T-cell (primary cell): ENCODE measurements around the gene ABCF3. TPM values are rescaled to one million over a fixed set of nuclear protein-coding genes. Genes with fewer than 3 reads are reported as not detected.
"Not testable (repeated sequence)": the region's sequence is repeated elsewhere in the genome, so short reads cannot be mapped to it uniquely, and the experiment has no call there.

Source experiments
- ATAC-seq, 4 experiments: fragments of 200-7000 bp in 3 of 4; fragments of 150-1000 bp in 1 of 4; cut with Tn5 transposase; replicated peaks in 1 of 4; 1 replicate in 3 of 4; 2 replicates in 1 of 4; pipeline ENCODE4 v1.10.0; 2021; ENCODE audit warnings: moderate library complexity in 3 of 4, mild to moderate bottlenecking in 2 of 4, moderate number of reproducible peaks in 1 of 4
- CTCF ChIA-PET, 2 donors: fragments of 300-600 bp; sonication (Branson Sonifier 250); formaldehyde crosslinking; loops; one replicate each; lab custom pipeline; 2022; ENCODE audit warnings: antibody characterized with exemption in 2 of 2; lab: Charles Lee
- POLR2A ChIA-PET, 2 donors: fragments of 300-600 bp; sonication (Branson Sonifier 250); formaldehyde crosslinking; loops; one replicate each; lab custom pipeline; 2022; ENCODE audit warnings: antibody characterized with exemption in 2 of 2; lab: Charles Lee
- DNase-seq, 35 experiments: peaks; one replicate each; pipeline versions ENCODE4 v3.0.0 to v3.0.0-alpha.2; 2013 to 2023
- H3K27ac ChIP-seq: one replicate; pipeline ENCODE4 v1.5.1; 2013; ENCODE audit warnings: low read length
- H3K27me3 ChIP-seq, 2 experiments: replicated peaks in 1 of 2; 1 replicate in 1 of 2; 2 replicates in 1 of 2; pipeline versions ENCODE4 v1.6.1 to v1.7.0; 2013; ENCODE audit warnings: low read length in 1 of 2, mixed read lengths in 1 of 2; ENCODE audit not compliant: control insufficient read depth in 2 of 2, insufficient read depth in 2 of 2; ENCODE audit errors: extremely low read depth in 1 of 2
- H3K36me3 ChIP-seq, 2 donors: 1 replicate in 1 of 2; 2 replicates in 1 of 2; pipeline versions ENCODE4 v1.6.1 to v1.7.0; 2013; ENCODE audit warnings: low read length in 1 of 2; ENCODE audit not compliant: control insufficient read depth in 2 of 2, insufficient read depth in 1 of 2; ENCODE audit errors: extremely low read depth in 1 of 2
- H3K4me1 ChIP-seq, 2 experiments: 1 replicate in 1 of 2; 2 replicates in 1 of 2; pipeline versions ENCODE4 v1.6.1 to v1.7.0; 2013; ENCODE audit warnings: low read length in 2 of 2, mixed read lengths in 1 of 2; ENCODE audit not compliant: insufficient read depth in 2 of 2, control insufficient read depth in 1 of 2; ENCODE audit errors: extremely low read depth in 1 of 2
- H3K4me3 ChIP-seq, 2 donors: 1 replicate in 1 of 2; 2 replicates in 1 of 2; pipeline versions ENCODE4 v1.5.1 to v1.7.0; 2013; ENCODE audit warnings: mild to moderate bottlenecking in 2 of 2, low read length in 1 of 2, moderate library complexity in 1 of 2; ENCODE audit not compliant: control insufficient read depth in 1 of 2; ENCODE audit errors: extremely low read depth in 1 of 2
- H3K9me3 ChIP-seq: 2 replicates; pipeline ENCODE4 v1.7.0; 2013
- H3K27ac Mint-ChIP-seq, 2 donors: one replicate each; pipeline ENCODE4 v1.8.0; 2020 to 2021; ENCODE audit warnings: mild to moderate bottlenecking in 2 of 2, mixed read lengths in 2 of 2
- H3K27me3 Mint-ChIP-seq, 2 donors: one replicate each; pipeline ENCODE4 v1.8.0; 2021 to 2022; ENCODE audit warnings: mixed read lengths in 2 of 2
- H3K36me3 Mint-ChIP-seq: one replicate; pipeline ENCODE4 v1.8.0; 2021; ENCODE audit warnings: mixed read lengths
- H3K4me1 Mint-ChIP-seq, 3 donors: one replicate each; pipeline ENCODE4 v1.8.0; 2020 to 2022; ENCODE audit warnings: mixed read lengths in 3 of 3, mild to moderate bottlenecking in 1 of 3
- H3K4me3 Mint-ChIP-seq, 3 donors: one replicate each; pipeline ENCODE4 v1.8.0; 2020 to 2022; ENCODE audit warnings: mild to moderate bottlenecking in 3 of 3, mixed read lengths in 3 of 3, moderate library complexity in 3 of 3
- H3K9me3 Mint-ChIP-seq, 3 donors: one replicate each; pipeline ENCODE4 v1.8.0; 2020 to 2022; ENCODE audit warnings: mixed read lengths in 3 of 3
- WGBS: methylation state at CpG from one replicate; pipeline ENCODE4 v1.1.5; 2013; ENCODE audit warnings: missing lambda C conversion rate; ENCODE audit not compliant: insufficient coverage; 5-methylcytosine and 5-hydroxymethylcytosine counted together
- total RNA-seq, 35 experiments: library from RNA in 6 of 35; stranded (reverse) in 6 of 35; fragments of 120-200 nt in 1 of 35; gene quantifications; one replicate each; pipeline versions ENCODE4 v1.2.1 to v1.2.4 and lab custom pipeline; 2013 to 2026

ABCF3 gene
- total RNA-seq, 5 donors from 2014 or later (not counting 1 experiment from before 2014, with no cell fraction given), result 112 to 145 (median 125) TPM

GRCh38 chr3:184155644-184156521 lies 30.1 kb upstream of the ABCF3 start:
- peak; percentile 63 to 70 (median 65) for ATAC-seq
- Mint-ChIP-seq H3K4me3 (peak overlapping the region; percentile 89 to 96 (median 91)), H3K9me3 (no peaks in the 10 kb centered on the region), H3K27me3 (no peaks in the 10 kb centered on the region), H3K27ac (peak overlapping the region; percentile 78 to 83), H3K4me1 (peaks cover 25 to 34% (median 34%) of the 10 kb centered on the region in 3 donors), H3K36me3 (peaks cover 5% of the 10 kb centered on the region)
- CTCF ChIA-PET, result interaction anchor here (0.6 to 1.2 kb wide), 2 partner anchors 12 to 258 kb away, joined by 4 read pairs; no protein-coding TSS in a partner anchor
- Histone ChIP-seq H3K4me3 (peak overlapping the region; percentile 74 to 86), H3K4me1 (peaks cover 7 to 23% of the 10 kb centered on the region in 2 experiments), H3K36me3 (no peaks in the 10 kb centered on the region), H3K27me3 (no peaks in the 10 kb centered on the region), H3K27ac (peak overlapping the region; percentile 57), H3K9me3 (no peaks in the 10 kb centered on the region)
- 0% methylated on average over 36 of the region's 47 CpGs for WGBS
- POLR2A ChIA-PET, result interaction anchor here in 1 of 2 donors (0.7 to 0.9 kb wide), 2 partner anchors 13 to 1430 kb away, joined by 3 read pairs; partner anchors contain the start of gene SENP2
- DNase-seq, result peak in 24 of 35 experiments; percentile 9 to 55 (median 26)

DNA sequence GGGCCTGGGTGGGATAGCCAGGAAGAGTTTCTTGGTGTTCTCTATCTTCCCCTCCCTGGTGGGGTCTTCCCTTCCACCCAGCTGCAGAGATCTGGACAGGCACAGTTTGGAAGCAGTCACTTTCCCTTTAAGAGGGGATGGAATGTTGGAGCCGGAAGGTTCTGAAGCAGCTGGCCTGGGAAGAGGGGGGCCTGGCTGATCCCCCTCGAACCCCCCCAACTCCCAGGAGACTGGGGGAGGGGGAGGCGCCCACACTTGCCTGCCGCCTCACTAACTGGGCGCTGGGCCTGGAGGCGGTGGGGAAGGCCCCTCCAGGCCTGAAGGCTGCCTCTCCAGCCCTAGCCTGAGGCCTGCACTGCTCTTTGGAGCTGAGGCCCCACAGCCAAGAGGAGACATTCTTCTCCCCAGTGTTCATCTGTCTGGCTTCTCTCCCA lies 29.5 kb upstream of the ABCF3 start:
- DNase-seq (no peak), ATAC-seq (no peak)
- peak overlapping the region in 1 of 2 donors; percentile 59 for H3K27ac Mint-ChIP-seq
- H3K27me3 ChIP-seq, result no peaks in the 10 kb centered on the region
- no CpG with 5 or more reads among the region's 6 CpGs for WGBS
- ChIA-PET POLR2A (no interaction called here), CTCF (interaction anchor here in 1 of 2 donors (0.5 kb wide), 1 partner anchor 17 kb away, joined by 4 read pairs; no protein-coding TSS in a partner anchor)
- peaks cover 27 to 38% (median 36%) of the 10 kb centered on the region in 3 donors for H3K4me1 Mint-ChIP-seq
- H3K9me3 ChIP-seq, result no peaks in the 10 kb centered on the region
- peaks cover 7 to 23% of the 10 kb centered on the region in 2 experiments for H3K4me1 ChIP-seq
- peak overlapping the region; percentile 7 for H3K27ac ChIP-seq
- no peaks in the 10 kb centered on the region for H3K36me3 ChIP-seq
- peak overlapping the region; percentile 74 to 86 for H3K4me3 ChIP-seq
- H3K4me3 Mint-ChIP-seq, result peak overlapping the region; percentile 89 to 96 (median 91)
- H3K9me3 Mint-ChIP-seq, result no peaks in the 10 kb centered on the region
- peaks cover 8% of the 10 kb centered on the region for H3K36me3 Mint-ChIP-seq
- H3K27me3 Mint-ChIP-seq, result no peaks in the 10 kb centered on the region

GRCh38 chr3:184157206-184157605 lies 28.8 kb upstream of the ABCF3 start:
- Mint-ChIP-seq H3K27ac (peak overlapping the region; percentile 45 to 59), H3K9me3 (no peaks in the 10 kb centered on the region), H3K4me3 (peak overlapping the region; percentile 89 to 96 (median 91)), H3K36me3 (peaks cover 10% of the 10 kb centered on the region), H3K27me3 (no peaks in the 10 kb centered on the region), H3K4me1 (peaks cover 29 to 41% (median 39%) of the 10 kb centered on the region in 3 donors)
- CTCF ChIA-PET, result no interaction called here
- H3K36me3 ChIP-seq, result no peaks in the 10 kb centered on the region
- peaks cover 7 to 23% of the 10 kb centered on the region in 2 experiments for H3K4me1 ChIP-seq
- no peaks in the 10 kb centered on the region for H3K27me3 ChIP-seq
- no peak for ATAC-seq
- no peak overlapping the region for H3K4me3 ChIP-seq
- no peak overlapping the region for H3K27ac ChIP-seq
- no peak for DNase-seq
- no peaks in the 10 kb centered on the region for H3K9me3 ChIP-seq
- POLR2A ChIA-PET, result interaction anchor here in 1 of 2 donors (0.6 kb wide), 1 partner anchor 27 kb away, joined by 9 read pairs; no protein-coding TSS in a partner anchor

DNA sequence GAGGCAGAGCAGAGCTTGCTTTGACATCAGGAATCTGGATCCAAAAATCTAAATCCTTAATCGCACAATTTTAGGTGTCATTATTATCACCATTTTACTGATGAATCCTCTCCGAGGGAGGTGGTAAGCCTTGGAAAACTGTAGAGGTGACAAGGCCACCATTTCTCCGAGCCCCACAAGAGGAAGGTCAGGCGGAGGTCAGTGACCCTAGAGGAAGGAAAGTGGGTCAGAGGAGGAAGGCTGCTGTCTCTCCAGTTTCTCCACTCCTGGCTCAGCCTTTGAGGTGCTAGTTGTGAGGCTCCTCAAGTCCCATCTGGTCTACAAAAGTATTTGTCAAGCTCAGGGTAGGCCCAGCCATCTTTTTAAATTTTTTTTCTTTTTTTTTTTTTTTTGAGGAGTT lies 27.6 kb upstream of the ABCF3 start:
- Histone ChIP-seq H3K4me1 (peaks cover 7 to 23% of the 10 kb centered on the region in 2 experiments), H3K9me3 (no peaks in the 10 kb centered on the region), H3K36me3 (no peaks in the 10 kb centered on the region), H3K27me3 (no peaks in the 10 kb centered on the region), H3K27ac (no peak overlapping the region), H3K4me3 (no peak overlapping the region)
- no peak overlapping the region for H3K27ac Mint-ChIP-seq
- H3K4me1 Mint-ChIP-seq, result peaks cover 29 to 41% (median 39%) of the 10 kb centered on the region in 3 donors
- H3K27me3 Mint-ChIP-seq, result no peaks in the 10 kb centered on the region
- ChIA-PET CTCF (interaction anchor here in 1 of 2 donors (0.7 kb wide), 1 partner anchor 156 kb away, joined by 4 read pairs; no protein-coding TSS in a partner anchor), POLR2A (interaction anchor here in 1 of 2 donors (0.6 kb wide), 1 partner anchor 18 kb away, joined by 3 read pairs; no protein-coding TSS in a partner anchor)
- ATAC-seq, result no peak
- H3K36me3 Mint-ChIP-seq, result peaks cover 13% of the 10 kb centered on the region
- no CpG with 5 or more reads among the region's 4 CpGs for WGBS
- no peaks in the 10 kb centered on the region for H3K9me3 Mint-ChIP-seq
- no peak overlapping the region for H3K4me3 Mint-ChIP-seq
- DNase-seq, result no peak

GRCh38 chr3:184160456-184160855 lies 25.5 kb upstream of the ABCF3 start:
- Mint-ChIP-seq H3K27me3 (no peaks in the 10 kb centered on the region), H3K36me3 (peaks cover 20% of the 10 kb centered on the region), H3K4me1 (peaks cover 29 to 41% (median 36%) of the 10 kb centered on the region in 3 donors), H3K4me3 (no peak overlapping the region), H3K27ac (no peak overlapping the region), H3K9me3 (no peaks in the 10 kb centered on the region)
- DNase-seq, result no peak
- H3K27me3 ChIP-seq, result no peaks in the 10 kb centered on the region
- 70% methylated on average over 2 of the region's 2 CpGs for WGBS
- H3K9me3 ChIP-seq, result no peaks in the 10 kb centered on the region
- POLR2A ChIA-PET, result no interaction called here
- peaks cover 7 to 17% of the 10 kb centered on the region in 2 experiments for H3K4me1 ChIP-seq
- no peak overlapping the region for H3K4me3 ChIP-seq
- peaks cover 16 to 18% of the 10 kb centered on the region in 2 donors for H3K36me3 ChIP-seq
- ATAC-seq, result no peak
- no peak overlapping the region for H3K27ac ChIP-seq
- CTCF ChIA-PET, result interaction anchor here in 1 of 2 donors (0.7 kb wide), 1 partner anchor 159 kb away, joined by 3 read pairs; no protein-coding TSS in a partner anchor

- peaks cover 18 to 21% (median 19%) of the 10 kb centered on the region in 3 donors for H3K4me1 Mint-ChIP-seq
- CTCF ChIA-PET, H3K4me1 ChIP-seq, POLR2A ChIA-PET, H3K9me3 ChIP-seq, H3K27me3 ChIP-seq, ATAC-seq, H3K4me3 Mint-ChIP-seq, DNase-seq, H3K4me3 ChIP-seq, H3K27me3 Mint-ChIP-seq, H3K9me3 Mint-ChIP-seq, H3K27ac Mint-ChIP-seq, H3K27ac ChIP-seq: not testable (repeated sequence)
- H3K36me3 ChIP-seq, result peaks cover 24 to 39% of the 10 kb centered on the region in 2 donors
- H3K36me3 Mint-ChIP-seq, result peaks cover 34% of the 10 kb centered on the region
- 84% methylated on average over 3 of the region's 8 CpGs for WGBS
Measured at GRCh38 chr3:184162571-184163070, 23.4 kb upstream of the ABCF3 start.
